ENCODE measurements around the gene POP4.

The POP4 gene

DNA sequence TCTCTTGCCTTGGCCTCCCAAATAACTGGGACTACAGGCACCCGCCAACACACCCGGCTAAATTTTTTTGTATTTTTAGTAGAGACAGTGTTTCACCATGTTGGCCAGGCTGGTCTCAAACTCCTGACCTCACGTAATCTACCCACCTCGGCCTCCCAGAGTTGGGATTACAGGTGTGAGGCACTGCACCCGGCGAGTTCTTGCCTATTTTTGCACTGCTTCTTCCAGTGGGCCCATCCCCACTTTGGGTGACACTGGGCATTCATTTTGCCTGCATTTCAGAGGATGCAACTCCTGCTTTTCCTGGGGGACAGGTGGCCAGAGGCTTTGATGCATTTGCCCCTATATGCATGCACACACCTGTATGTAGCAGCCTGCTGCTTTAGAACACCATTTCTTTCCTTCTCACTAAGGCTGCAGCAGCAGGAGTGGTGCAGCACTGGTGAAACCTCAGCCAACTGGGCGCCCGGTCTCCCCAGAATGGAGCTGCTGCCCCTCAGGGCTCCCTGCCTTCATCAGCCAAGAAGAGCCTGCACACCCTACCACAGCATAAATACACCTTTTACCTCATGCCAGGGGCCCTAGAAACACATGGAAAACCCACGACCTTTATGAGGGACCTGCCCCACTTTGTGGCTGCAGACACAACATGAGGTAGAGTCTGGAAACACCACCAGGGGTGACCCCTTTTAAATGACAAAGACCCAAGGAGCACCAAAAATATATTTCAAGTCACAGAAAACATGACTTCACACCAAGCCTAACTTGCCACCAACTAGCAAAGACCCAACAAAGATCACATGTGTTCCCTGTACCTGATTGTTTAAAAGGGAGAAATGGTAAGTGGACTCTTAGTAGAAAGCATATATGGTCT is 36.8 kb upstream of the POP4 start:
- no peak overlapping the region for H3K4me2 ChIP-seq (ENCODE audit: low read depth, low read length)
- no peak for DNase-seq
- no peak overlapping the region for H3K4me3 ChIP-seq (ENCODE audit: low read length)
- no peaks in the 10 kb centered on the region for H3K79me2 ChIP-seq (ENCODE audit: low read length)
- H3K36me3 ChIP-seq (replicated peaks; ENCODE audit: insufficient read depth, low read length) = no peaks in the 10 kb centered on the region
- TF ChIP-seq EZH2 (optimal IDR thresholded peaks at IDR 0.05; ENCODE audit: low read depth, low read length) (no peak), CTCF (IDR thresholded peaks at IDR 0.05; ENCODE audit: low read length) (no peak), EZH2phosphoT487 (IDR thresholded peaks at IDR 0.05; ENCODE audit: low read length) (no peak)
- no peaks in the 10 kb centered on the region for H3K4me1 ChIP-seq (ENCODE audit: low read length)
- H3K27me3 ChIP-seq (replicated peaks; ENCODE audit: insufficient read depth, low read length) = peaks cover 73% of the 10 kb centered on the region
- H3K9ac ChIP-seq (ENCODE audit: low read length) = no peak overlapping the region
- no peak overlapping the region for H2AFZ ChIP-seq (ENCODE audit: low read length)
- H3F3A ChIP-seq (ENCODE audit: insufficient read depth, low read length) = no peaks in the 10 kb centered on the region
- no peaks in the 10 kb centered on the region for H3K9me2 ChIP-seq (replicated peaks; ENCODE audit: insufficient read depth, low read length)
- H4K20me1 ChIP-seq (ENCODE audit: insufficient read depth, low read length) = no peaks in the 10 kb centered on the region
- H3K27ac ChIP-seq (ENCODE audit: low read length) = no peak overlapping the region
- H3K9me3 ChIP-seq (replicated peaks; ENCODE audit: insufficient read depth, low read length) = no peaks in the 10 kb centered on the region

DNA sequence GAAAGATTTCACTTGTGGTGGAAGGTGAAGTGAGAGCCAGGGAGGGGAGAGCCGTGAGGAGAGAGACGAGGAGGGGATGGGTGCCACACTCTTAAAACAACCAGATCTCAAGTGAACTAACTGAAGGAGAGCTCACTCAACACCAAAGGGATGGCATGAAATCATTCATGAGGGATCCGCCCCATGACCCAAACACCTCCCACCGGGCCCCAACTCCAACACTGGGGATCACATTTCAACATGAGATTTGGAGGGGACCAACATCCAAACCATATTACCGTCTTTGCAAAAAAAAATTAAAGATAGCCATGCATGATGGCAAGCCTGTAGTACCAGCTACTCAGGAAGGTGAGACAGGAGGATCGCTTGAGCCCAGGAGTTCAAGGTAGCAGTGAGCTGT is 34.9 kb upstream of the POP4 start:
- H3K4me2 ChIP-seq (ENCODE audit: low read depth, low read length) = no peak overlapping the region
- H3K4me3 ChIP-seq (ENCODE audit: low read length) = no peak overlapping the region
- H4K20me1 ChIP-seq (ENCODE audit: insufficient read depth, low read length) = no peaks in the 10 kb centered on the region
- TF ChIP-seq EZH2phosphoT487 (IDR thresholded peaks at IDR 0.05; ENCODE audit: low read length) (no peak), EZH2 (optimal IDR thresholded peaks at IDR 0.05; ENCODE audit: low read depth, low read length) (no peak), CTCF (IDR thresholded peaks at IDR 0.05; ENCODE audit: low read length) (no peak)
- no peak overlapping the region for H3K27ac ChIP-seq (ENCODE audit: low read length)
- H3K36me3 ChIP-seq (replicated peaks; ENCODE audit: insufficient read depth, low read length) = no peaks in the 10 kb centered on the region
- H3K79me2 ChIP-seq (ENCODE audit: low read length) = no peaks in the 10 kb centered on the region
- no peaks in the 10 kb centered on the region for H3K4me1 ChIP-seq (ENCODE audit: low read length)
- no peaks in the 10 kb centered on the region for H3K9me2 ChIP-seq (replicated peaks; ENCODE audit: insufficient read depth, low read length)
- H3K9me3 ChIP-seq (replicated peaks; ENCODE audit: insufficient read depth, low read length) = no peaks in the 10 kb centered on the region
- H3F3A ChIP-seq (ENCODE audit: insufficient read depth, low read length) = no peaks in the 10 kb centered on the region
- no peak for DNase-seq
- H3K27me3 ChIP-seq (replicated peaks; ENCODE audit: insufficient read depth, low read length) = peaks cover 75% of the 10 kb centered on the region
- H2AFZ ChIP-seq (ENCODE audit: low read length) = no peak overlapping the region
- H3K9ac ChIP-seq (ENCODE audit: low read length) = no peak overlapping the region

- H3K4me3 ChIP-seq (ENCODE audit: low read length) = no peak overlapping the region
- no peaks in the 10 kb centered on the region for H4K20me1 ChIP-seq (ENCODE audit: insufficient read depth, low read length)
- no peaks in the 10 kb centered on the region for H3K9me2 ChIP-seq (replicated peaks; ENCODE audit: insufficient read depth, low read length)
- no peaks in the 10 kb centered on the region for H3K9me3 ChIP-seq (replicated peaks; ENCODE audit: insufficient read depth, low read length)
- H3K4me2 ChIP-seq (ENCODE audit: low read depth, low read length) = no peak overlapping the region
- no peak overlapping the region for H3K9ac ChIP-seq (ENCODE audit: low read length)
- TF ChIP-seq EZH2phosphoT487 (IDR thresholded peaks at IDR 0.05; ENCODE audit: low read length) = no peak
- TF ChIP-seq EZH2 (optimal IDR thresholded peaks at IDR 0.05; ENCODE audit: low read depth, low read length) = no peak
- no peak for TF ChIP-seq CTCF (IDR thresholded peaks at IDR 0.05; ENCODE audit: low read length)
- peaks cover 85% of the 10 kb centered on the region for H3K27me3 ChIP-seq (replicated peaks; ENCODE audit: insufficient read depth, low read length)
- no peak overlapping the region for H3K27ac ChIP-seq (ENCODE audit: low read length)
- H2AFZ ChIP-seq (ENCODE audit: low read length) = no peak overlapping the region
- no peak for DNase-seq
- no peaks in the 10 kb centered on the region for H3F3A ChIP-seq (ENCODE audit: insufficient read depth, low read length)
- H3K36me3 ChIP-seq (replicated peaks; ENCODE audit: insufficient read depth, low read length) = no peaks in the 10 kb centered on the region
- H3K4me1 ChIP-seq (ENCODE audit: low read length) = no peaks in the 10 kb centered on the region
- H3K79me2 ChIP-seq (ENCODE audit: low read length) = no peaks in the 10 kb centered on the region
Measured at GRCh38 chr19:29573486-29573885, 32.6 kb upstream of the POP4 start.

Data from MM.1S (cell line).